HepG2 (cell line): Measurements from ENCODE around the gene PRR11.

Experiments
- CTCF ChIP-seq: sonication (generic); formaldehyde crosslinking; IDR thresholded peaks from 2 replicates; pipeline ENCODE4 v1.5.0; 2020; ENCODE audit warnings: mild to moderate bottlenecking, missing genetic modification reagents, moderate library complexity
- EZH2 ChIP-seq: conservative IDR thresholded peaks from 2 replicates; pipeline ENCODE4 v1.6.1; 2012; ENCODE audit warnings: mild to moderate bottlenecking, low read depth, low read length, moderate library complexity
- TCF7L2 ChIP-seq: IDR thresholded peaks from 2 replicates; pipeline ENCODE4 v1.6.1; 2011; ENCODE audit warnings: mild to moderate bottlenecking, low read depth, low read length, moderate library complexity
- TP53 ChIP-seq: sonication (generic); formaldehyde crosslinking; conservative IDR thresholded peaks from 2 replicates; pipeline ENCODE4 v1.4.0; 2020; ENCODE audit warnings: missing genetic modification reagents
- USF2 ChIP-seq, 2 experiments: sonication (generic) in 1 of 2; formaldehyde crosslinking in 1 of 2; IDR thresholded peaks; 2 replicates each; pipeline versions ENCODE4 v1.5.1 to v1.6.1; 2011 to 2020; ENCODE audit warnings: borderline replicate concordance in 1 of 2, low read depth in 1 of 2, low read length in 1 of 2, mild to moderate bottlenecking in 1 of 2, missing genetic modification reagents in 1 of 2, moderate library complexity in 1 of 2
- ZBTB10 ChIP-seq: sonication (generic); formaldehyde crosslinking; IDR thresholded peaks from 2 replicates; pipeline ENCODE4 v1.4.0; 2020; ENCODE audit warnings: missing genetic modification reagents, borderline replicate concordance
- ZUFSP ChIP-seq: sonication (generic); formaldehyde crosslinking; IDR thresholded peaks from 2 replicates; pipeline ENCODE4 v1.9.0; 2021; ENCODE audit warnings: missing genetic modification reagents, mild to moderate bottlenecking, borderline replicate concordance

GRCh38 chr17:59124665-59125064 lies 30.9 kb upstream of the PRR11 start:
- TF ChIP-seq TP53 (CRISPR knock-in tag) = no peak
- no peak for TF ChIP-seq CTCF (CRISPR knock-in tag)
- TF ChIP-seq USF2 (IDR thresholded peaks at IDR 0.05; ENCODE audit: low read depth, low read length) = no peak
- TF ChIP-seq USF2 (CRISPR knock-in tag; IDR thresholded peaks at IDR 0.05; ENCODE audit: borderline replicate concordance) = no peak
- no peak for TF ChIP-seq TCF7L2
- TF ChIP-seq ZUFSP = no peak
- no peak for TF ChIP-seq EZH2
- TF ChIP-seq ZBTB10 (CRISPR knock-in tag) = no peak
